ENCODE results near the gene CCNF.

GRCh38 chr16:2451851-2452320 lies 22.6 kb downstream of the CCNF start:
- TF ChIP-seq AFF4 (CRISPR knock-in tag; IDR thresholded peaks at IDR 0.05) = no peak
- TF ChIP-seq SNAPC5 (CRISPR knock-in tag; IDR thresholded peaks at IDR 0.05) = no peak
- TF ChIP-seq POLR2H (tag; IDR thresholded peaks at IDR 0.05; ENCODE audit: low read depth) = no peak
- TF ChIP-seq CUX1 (CRISPR knock-in tag; IDR thresholded peaks at IDR 0.05) = no peak
- TF ChIP-seq, protein P1, sequence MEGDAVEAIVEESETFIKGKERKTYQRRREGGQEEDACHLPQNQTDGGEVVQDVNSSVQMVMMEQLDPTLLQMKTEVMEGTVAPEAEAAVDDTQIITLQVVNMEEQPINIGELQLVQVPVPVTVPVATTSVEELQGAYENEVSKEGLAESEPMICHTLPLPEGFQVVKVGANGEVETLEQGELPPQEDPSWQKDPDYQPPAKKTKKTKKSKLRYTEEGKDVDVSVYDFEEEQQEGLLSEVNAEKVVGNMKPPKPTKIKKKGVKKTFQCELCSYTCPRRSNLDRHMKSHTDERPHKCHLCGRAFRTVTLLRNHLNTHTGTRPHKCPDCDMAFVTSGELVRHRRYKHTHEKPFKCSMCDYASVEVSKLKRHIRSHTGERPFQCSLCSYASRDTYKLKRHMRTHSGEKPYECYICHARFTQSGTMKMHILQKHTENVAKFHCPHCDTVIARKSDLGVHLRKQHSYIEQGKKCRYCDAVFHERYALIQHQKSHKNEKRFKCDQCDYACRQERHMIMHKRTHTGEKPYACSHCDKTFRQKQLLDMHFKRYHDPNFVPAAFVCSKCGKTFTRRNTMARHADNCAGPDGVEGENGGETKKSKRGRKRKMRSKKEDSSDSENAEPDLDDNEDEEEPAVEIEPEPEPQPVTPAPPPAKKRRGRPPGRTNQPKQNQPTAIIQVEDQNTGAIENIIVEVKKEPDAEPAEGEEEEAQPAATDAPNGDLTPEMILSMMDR (IDR thresholded peaks at IDR 0.05 in 2 of 3, conservative IDR thresholded peaks at IDR 0.05 in 1 of 3; ENCODE audit: insufficient read depth in 2 of 3, low read depth in 1 of 3, low read length in 3 of 3) = no peak

Measured in K562 (cell line).